NAMALWA (cell line): ENCODE data around the gene VSTM2L.

Source experiments
- DNase-seq: peaks from one replicate; pipeline ENCODE4 v3.0.0-alpha.2; 2015; ENCODE audit warnings: low spot score

Gene VSTM2L

DNA sequence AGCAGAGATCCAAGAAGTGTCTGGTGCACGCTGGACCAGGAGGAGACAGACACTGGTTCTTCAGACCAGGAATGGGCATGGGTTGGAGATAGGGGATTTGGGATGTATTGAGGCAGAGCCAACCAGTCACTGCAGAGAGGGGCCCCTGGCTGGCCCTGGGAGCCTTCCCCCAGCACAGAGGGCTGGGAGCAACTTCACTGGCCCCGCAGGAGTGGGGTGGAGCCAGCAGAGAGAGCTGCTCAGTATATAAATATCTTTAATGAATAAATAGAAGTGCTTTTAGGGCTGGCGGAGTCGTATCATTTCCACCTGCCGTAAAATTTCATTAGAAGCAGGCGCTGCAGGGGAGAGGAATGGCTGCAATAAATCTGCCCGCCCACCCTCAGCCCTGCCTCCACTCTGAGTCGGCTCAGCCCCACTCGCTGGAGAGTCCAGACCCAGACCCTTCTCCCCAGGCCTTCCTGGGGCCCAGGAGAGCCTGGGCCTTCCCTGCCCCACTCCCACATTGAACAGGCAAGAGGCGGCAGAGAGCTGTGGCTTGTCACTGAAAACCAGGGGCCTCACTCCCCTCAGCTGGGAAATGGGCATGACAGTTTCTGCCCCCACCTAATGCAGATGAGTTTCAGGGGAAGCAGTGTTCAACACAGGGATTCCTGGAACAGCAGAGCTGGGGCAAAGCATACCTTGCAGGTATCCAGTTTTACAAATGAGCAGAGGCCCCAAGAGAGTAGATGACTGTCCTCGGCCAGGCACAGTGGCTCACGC, 23.9 kb upstream of the VSTM2L start:
- no peak for DNase-seq

DNA sequence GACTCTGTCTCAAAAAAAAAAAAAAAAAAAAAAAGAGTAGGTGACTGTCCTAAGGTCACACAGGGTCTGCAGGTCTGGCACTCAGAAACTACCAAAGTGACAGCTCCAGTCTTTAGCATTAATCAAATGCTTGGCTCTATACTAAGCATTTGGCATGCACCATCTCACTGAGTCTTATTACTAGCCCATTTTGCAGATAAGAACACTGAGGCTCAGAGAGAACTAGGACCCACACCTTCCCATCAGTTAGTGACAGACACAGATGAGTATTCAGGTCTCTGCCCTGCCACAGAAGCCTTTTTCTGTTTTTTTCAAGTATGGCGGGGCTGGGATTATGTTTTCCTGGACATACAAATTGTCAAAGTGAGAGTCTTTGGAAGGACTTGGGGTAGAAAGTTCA, 23.1 kb upstream of the VSTM2L start:
- no peak for DNase-seq

DNA sequence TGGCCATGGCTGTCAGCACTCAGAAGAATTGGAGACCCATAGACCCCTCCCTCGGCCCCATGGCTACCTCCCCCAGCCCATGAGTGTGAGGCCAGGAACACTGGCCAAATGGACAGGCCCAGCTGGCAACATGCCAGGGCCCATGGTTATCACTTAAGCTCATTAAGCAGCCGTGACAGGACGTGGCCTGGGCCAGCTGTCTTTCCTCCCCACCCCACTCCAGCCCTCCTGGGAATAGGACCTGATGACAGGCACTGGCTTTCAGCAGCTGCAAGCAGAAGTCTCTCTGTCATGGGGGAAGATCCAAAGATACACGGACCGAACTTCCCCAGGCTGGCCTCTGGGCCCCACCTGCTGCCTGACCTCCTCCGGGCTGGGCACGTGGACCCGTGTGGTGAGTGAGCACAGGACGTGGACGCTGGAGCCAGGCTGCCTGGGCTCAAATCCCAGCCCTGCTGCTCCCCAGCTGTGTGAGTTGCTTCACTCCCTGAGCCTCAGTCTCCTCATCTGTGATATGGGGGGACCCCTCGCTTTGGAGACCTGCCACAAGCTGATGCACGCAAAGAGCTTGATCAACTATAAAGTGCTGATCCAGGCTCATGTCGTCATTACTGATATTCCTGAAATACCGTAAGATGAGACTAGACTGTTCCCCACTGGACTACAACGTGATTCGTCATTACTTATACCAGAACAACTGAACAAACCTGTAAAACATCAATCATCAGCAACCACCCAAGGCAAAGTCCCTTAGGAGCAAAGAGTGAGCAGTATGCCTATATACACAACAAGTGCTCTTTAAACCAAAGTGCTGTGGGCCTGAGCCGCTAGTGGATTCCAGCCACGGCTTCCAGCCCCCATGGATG, 22.0 kb upstream of the VSTM2L start:
- DNase-seq, result no peak

DNA sequence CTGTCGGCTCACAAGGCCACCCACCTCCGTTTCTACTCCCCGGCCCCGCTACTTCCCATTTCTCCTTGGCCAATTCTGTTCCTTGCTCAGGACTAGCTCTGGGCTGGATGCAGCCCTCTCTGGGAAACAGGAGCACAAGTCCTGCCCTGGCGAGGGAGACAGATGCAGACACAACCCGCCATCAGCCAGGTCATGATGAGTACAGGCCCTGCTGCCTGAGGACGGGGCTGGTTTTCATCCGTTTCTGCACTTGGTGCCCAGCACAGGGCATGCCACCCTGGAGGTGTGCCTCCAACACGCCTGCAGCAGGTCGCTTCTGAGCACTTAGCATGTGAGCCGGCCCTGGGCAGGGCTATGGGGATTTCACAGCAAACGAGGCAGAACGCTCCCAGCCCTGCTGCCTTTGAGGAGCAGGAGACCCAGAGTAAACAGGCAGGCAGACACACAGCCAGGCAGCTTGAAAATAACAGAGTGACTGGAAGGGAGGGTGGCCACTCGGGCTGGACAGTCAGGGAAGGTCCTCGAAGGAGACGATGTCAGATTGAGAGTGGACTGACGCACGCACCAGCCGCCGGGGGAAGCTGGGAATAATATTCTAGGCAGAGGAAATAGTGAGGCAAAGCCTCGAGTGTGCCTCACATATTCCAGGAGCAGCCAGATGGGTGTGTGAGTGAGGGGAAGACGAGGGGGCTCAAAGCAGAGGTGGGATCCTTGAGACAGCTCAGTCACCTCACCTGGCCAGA, 21.2 kb upstream of the VSTM2L start:
- DNase-seq, result no peak

DNA sequence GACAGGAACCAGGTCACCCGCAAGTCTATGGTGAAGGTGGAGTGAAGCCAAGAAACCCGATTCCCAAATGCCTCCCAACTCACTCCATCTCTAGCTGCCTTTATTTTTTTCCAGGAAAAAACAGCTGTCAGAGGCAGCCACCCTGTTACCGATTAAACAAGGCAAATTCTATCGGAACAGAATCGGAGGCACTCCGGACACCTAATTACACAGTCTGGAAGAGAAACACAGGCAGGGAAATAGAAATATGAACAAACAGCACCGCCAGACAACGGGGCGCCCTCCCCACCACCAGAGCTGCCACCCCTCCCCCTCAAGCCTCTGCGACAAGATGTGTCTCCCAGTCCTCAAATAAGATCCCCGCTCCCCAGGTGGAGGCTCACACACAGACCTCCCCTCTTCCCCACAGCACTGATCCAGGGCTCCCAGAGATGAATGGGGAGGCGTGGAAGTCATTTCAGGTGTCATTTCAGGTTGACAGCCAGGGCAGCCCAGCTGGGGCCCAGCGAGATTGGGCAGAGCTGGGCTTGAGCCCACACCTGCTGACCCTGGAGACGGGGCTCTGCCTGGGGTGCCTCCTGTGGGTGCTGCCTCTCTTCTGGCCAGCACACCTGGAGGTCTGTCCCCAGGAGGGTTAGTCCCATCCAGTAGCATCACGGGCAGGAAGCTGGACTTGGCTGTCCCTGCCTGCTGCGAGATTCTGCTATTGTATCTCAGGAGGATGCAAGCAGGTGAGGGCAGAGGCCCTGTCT, 19.8 kb upstream of the VSTM2L start:
- no peak for DNase-seq

DNA sequence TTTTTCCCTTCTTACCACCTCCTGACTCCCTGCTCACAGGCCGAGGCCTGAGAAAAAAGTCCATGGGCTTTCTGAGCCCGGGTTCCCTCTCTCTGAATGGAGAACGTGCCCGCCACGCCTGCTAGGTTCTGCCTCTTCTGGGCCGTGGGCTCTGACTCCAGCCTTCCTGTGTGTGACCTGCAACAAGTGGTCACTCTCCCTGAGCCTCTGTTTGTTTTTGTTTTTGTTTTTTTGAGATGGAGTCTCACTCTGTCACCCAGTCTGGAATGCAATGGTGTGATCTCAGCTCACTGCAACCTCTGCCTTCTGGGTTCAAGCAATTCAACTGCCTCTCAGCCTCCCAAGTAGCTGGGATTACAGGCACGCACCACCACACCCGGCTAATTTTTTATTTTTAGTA, 17.9 kb upstream of the VSTM2L start:
- DNase-seq, result no peak

DNA sequence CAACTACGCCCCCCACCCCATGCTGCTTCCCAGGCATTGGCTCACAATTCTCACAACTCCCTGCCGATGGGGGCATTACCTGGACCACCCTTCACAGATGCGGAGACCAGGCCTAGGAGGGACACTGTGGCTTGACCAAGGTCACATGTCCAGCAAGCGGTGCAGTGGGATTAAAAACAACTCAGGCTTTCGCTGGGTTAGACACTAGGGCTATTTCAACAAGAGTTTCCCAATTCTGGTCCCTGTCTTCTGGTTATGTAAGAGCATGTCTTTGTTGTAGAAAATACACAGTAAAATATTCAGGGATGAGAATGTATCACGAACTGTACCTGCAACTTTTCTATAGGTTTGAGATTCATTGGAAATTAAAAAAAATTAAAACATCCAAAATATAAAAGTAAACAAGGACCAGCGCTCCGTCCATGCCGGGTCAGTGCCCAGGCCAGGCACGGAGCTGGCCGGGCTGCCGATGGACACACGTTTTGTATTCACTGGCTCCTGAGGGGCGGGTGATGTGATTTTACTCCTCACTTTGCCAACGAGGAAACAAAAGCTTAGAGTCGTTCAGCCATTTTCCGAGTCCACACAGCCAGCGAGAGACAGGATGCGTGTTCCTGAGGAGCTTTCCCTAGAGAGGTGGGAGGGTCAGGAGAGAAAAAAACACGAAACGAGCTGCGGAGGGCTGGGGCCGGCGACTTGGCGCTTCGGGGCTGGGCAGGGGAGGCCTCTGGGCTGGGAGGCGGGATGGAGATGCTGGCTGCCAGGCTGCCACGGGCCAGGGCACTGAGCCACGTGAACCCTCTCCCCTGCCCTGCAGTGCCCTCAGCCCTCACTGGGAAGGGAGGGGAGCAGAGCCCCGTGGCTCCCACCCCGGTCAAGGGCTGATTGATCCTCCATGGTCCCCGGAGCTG, 17.1 kb upstream of the VSTM2L start:
- DNase-seq, result no peak

DNA sequence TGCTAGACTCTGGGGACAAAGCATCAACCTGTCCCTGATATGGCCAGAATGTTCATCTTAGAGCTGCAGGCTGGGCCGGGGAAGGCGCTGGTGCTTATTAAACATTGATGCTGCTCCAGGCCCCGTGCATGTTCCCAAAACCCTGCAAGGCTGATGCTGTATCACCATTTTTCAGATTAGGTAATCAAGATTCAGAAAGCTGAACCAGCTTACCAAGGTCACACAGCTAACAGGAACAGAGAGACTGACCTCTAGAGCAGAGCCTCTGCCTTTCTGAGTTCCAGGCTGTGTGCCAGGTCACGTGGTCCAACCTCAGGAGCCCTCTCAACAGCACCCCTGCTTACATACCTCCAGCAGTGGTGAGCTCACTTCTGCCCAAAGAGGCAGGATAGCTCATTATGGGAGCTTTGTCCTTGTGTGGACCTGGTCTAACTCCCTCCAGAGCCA, 16.1 kb upstream of the VSTM2L start:
- no peak for DNase-seq

DNA sequence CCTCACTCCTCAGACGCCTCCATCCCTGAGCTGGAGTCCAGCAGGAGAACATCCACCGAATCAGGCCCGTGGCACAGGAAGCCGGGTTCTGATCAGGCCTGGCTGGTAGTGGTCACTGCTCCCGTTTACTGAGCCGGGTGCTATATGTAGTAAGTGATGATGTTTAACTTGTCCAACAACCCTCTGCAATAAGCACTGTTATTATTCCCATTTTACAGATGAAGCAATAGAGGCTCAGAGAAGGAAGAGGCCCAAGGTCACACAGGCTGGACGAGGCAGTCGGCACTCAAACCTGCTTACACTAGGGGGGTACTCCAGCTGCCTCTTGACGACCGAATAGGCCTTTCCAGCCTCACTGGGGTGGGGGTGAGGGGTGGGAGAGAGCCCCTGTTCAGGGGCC, 14.3 kb upstream of the VSTM2L start:
- no peak for DNase-seq

DNA sequence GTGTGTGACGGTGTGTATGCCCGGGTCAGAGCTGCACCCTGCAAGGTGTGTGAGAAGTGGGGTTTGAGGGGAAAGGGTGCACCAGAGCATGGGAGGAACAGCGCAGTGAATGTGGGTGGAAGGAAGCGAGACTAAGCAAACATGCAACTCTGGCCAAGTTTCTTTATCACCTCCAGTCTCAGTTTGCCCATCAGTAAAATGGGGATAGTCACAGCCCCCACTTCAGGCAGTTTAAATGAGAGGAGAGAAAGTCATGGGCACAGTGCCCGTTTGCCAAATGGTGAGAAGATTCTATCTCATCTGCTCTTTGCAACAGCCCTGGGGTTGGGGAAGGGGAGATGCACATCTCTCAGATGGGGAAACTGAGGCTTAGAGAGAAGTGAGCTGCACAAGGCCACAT, 12.8 kb upstream of the VSTM2L start:
- DNase-seq, result no peak

DNA sequence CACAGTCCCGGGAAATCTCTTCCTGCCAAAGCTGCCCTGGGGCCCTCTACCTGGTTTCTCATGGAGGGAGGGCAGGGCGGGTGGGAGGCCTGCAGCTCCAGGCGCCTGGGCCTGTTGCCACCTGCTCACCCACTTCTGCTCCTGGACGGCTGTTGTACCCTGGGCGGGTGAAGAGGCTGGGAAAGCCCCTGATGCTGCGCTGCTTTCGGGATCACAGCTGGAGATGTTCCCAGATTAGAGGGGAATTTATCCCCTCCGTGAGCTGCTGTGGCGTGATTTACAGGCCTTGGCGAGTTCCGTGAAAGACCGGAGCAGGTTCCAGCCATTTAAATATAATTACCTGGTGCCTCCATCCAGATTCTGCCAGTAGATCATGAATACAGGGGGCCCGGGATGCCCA, 12.3 kb upstream of the VSTM2L start:
- DNase-seq, result no peak

DNA sequence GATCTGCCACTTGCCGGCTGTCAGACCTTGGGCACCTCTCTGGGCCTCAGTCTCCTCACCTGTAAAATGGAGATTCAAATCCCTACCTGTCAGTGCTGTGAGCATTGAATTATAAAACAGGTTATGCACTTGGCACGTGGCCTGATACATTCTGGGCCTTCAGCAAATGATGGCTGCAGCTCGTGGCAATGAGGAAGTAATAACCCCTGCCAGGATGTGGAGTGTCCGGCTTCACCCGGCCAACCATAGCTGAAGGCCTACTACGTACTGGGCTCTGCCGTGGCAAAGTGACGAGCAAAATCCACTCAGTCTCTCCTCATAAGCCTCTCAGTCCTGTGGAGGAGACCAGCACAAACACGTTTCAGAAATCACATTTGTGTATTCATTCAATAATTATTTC, 10.9 kb upstream of the VSTM2L start:
- DNase-seq, result no peak

DNA sequence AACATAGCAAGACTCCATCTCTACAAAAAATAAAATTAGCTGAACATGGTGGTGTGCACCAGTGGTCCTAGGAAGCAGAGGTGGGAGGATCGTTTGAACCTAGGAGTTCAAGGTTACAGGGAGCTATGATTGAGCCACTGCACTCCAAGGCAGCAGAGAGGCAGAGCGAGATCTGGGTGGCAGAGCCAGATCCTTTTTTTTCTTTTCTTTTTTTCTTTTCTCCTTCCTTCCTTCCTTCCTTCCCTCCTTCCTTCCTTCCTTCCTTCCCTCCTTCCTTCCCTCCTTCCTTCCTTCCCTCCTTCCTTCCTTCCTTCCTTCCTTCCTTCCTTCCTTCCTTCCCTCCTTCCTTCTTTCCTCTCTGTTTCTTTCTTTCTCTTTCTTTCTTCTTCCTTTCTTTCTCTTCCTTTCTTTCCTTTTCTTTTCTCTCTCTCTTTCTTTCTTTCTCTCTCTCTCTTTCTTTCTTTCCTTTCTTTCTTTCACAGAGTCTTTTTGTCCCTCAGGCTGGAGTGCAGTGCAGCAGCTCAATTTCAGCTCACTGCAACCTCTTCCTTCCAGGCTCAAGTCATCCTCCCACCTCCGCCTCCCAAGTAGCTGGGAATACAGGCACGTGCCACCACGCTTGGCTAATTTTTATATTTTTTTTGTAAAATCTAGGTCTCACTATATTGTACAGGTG, 9.2 kb upstream of the VSTM2L start:
- no peak for DNase-seq

DNA sequence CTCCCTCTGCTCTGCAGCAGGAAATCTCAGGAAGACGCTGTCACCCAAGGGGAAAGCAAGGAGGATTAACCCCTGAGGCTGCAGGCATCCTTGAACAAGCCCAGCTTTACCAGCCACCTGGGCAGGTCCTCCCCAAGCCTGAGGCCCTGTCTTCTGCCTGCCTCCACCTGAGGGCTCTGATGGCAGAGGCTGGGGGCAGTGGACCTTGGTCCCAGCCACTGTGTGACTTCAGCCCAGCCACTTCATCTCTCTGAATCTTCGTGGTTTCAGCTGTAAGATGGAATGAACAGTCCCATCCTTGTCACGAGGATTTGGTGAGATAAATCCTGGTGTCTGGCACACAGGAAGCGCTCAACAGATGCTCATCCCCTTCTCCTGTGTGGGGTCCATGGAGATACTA, 8.5 kb upstream of the VSTM2L start:
- no peak for DNase-seq

DNA sequence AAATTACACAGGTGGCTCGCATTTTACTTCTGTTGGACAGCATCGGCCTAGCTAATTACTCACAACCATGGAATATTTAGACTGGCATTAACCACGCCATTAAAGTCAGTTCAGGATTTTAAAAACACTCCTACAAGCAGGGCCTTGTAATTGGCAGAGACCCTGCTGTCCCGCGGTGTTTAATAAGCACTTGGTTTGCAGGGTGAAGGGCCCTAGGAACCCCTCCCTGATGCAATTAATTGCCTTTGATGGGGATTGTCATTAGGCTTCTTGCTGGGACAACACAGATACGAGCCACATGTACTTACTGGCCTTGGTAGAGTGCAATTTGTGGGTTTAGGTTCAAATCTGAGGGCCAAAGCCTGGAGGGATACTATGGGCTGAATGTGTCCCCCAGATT, 7.8 kb upstream of the VSTM2L start:
- DNase-seq, result no peak

DNA sequence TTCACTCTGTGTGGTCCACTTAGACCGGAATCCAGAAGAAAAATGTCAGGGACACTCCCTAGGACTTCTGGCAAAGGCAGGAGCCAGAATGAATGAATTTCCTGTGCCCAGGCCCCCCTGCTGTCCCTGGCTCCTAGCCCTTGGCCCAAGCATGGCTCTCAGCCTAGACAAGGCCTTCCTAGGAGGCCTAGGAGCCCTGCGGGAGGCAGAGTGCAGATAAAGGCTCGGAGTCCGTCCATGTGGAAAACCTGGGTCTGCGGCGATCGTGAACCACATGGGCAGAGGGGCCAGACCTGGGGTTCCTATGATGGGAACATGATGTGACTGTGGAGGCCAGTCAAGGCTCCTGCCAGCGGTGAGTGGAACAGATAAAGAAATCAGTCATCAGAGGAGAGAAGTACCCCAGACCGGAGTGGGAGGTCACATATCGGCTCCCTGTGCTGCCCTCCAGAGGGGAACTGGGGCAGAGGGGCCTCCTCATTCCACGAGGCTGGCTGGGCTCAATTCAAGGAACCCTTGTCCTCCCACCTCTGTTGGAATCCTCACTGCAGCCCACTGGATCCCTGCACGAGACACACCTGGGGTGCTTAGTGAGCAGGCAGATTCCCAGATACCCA, 5.9 kb upstream of the VSTM2L start:
- DNase-seq, result no peak

DNA sequence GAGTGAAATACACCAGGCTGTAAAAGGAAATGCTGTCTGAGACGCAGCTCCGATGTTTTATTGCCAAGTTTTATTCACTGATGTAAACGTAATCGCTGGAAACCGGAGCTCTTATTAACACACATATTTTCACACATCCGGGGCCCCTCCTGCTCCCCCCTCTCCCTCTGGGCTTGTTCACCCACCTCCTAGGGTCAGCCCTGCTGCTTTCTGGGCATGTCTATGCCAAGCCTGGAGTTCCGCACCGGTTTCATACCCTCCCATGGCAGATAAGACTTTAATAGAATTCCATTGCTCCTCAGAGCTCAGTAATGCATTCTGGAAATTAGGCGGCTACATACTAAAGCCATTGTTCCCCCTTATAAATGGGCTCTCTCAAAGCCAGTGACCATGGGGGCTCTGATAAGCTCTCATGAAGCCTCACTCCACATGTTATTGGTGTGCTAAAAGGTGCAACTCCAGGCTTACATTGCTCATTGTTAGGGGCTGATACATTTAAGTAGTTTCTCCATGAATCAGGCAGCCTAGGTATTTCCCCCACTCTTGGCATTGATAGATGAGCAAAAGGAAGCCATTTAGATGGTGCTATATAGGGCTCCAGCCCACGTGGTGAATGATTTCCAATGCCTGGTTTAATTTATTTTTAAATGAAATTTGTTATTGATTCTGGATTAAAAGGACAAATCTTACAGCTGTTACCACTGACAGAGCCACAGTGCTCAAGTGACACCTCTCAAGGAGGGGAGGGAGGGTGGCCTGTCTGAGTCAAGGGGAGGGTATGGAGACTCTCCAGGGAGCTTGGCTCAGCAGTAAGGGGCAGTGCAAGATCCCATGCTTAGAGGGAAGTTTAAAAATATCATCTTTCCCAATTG, 4.5 kb upstream of the VSTM2L start:
- no peak for DNase-seq

DNA sequence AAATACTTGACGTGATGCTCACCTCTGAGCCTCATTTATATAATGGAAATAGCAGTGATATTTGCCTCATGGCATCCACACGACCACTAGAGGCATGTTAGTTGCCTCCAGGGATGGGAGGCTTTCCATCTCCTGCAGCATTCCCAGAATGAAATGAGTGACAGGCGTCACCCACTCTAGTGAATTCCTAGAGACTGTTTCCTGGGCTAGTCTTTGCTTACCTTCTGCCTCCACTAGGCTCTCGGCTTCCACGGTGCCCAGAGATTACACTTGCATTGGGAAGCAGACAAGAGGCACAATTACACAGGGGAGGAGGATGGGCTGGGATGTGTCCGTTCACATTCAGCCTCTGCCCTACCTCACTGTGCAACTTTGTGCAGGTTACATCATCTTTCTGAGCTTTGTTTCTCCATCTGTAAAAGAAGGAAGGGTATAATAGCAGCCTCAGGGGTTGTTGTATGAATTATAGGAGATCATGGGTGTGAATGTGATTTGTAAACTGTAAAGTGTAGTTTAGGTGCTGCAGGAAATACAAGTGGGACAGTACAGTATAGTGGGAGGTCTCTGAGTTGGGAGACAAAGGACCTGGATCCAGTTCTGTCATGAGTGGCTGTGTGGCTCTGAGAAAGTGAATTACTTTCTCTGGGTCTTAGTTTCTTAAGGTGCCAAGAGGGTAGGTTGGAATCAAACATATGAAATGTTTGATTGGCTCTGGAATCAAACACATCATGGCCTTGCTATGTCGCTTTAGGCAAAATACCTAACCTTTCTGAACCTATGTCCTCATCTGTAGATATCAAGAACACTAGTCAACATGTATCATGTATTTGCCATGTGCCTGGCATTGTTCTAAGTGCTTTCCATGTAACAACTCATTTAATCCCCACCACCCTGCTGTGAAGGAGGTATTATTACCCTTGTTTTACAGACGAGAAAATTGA, 3.6 kb upstream of the VSTM2L start:
- DNase-seq, result no peak
